ENCODE measurements around the gene IMMP2L.

The IMMP2L gene

DNA sequence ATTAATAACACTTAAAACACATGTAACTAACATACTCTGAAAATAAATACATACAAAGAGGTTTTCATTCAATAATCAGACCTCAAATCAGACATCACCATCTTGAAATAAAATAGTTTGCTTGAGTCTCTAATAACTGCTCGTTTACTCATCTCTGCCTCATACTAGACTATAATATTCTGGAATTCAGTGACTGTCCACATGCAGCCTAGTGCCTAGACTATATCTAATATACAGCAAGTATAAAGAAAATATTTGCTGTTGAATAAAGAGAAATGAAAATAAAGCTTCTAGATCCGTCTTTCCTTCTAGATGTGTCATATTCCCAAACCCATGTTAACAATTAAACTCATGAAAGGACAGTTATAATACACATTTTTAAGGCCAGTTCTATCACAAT is 707.6 kb downstream of the IMMP2L start:
- no peaks in the 10 kb centered on the region for H3K36me3 ChIP-seq

DNA sequence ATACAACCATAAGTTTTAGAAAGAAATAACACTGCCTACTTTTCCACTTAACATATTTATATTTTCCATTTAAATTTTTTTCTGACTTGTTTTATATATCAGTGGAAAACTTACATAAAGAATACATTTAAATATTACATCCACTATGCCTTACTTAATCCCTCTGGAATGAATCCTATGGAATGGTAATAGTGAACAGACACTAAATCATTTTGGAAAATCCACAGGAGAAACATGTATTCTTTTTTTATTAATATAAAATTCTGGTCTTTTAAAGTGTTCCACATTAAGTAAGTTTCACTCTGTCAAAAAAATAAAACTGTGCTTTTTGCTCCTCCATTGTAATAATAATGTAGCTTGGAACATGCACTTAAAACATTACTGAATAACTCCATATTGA is 708.1 kb downstream of the IMMP2L start:
- Histone ChIP-seq H3K27me3 (no peaks in the 10 kb centered on the region), H3K4me1 (peaks cover 6% of the 10 kb centered on the region; the same call in 1 of the 2 replicates), H3K36me3 (no peaks in the 10 kb centered on the region), H3K4me3 (ENCODE audit: low read depth, low read length) (no peak overlapping the region), H3K9me3 (no peaks in the 10 kb centered on the region)
- DNase-seq, result no peak
- TF ChIP-seq, protein P1, sequence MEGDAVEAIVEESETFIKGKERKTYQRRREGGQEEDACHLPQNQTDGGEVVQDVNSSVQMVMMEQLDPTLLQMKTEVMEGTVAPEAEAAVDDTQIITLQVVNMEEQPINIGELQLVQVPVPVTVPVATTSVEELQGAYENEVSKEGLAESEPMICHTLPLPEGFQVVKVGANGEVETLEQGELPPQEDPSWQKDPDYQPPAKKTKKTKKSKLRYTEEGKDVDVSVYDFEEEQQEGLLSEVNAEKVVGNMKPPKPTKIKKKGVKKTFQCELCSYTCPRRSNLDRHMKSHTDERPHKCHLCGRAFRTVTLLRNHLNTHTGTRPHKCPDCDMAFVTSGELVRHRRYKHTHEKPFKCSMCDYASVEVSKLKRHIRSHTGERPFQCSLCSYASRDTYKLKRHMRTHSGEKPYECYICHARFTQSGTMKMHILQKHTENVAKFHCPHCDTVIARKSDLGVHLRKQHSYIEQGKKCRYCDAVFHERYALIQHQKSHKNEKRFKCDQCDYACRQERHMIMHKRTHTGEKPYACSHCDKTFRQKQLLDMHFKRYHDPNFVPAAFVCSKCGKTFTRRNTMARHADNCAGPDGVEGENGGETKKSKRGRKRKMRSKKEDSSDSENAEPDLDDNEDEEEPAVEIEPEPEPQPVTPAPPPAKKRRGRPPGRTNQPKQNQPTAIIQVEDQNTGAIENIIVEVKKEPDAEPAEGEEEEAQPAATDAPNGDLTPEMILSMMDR (IDR thresholded peaks at IDR 0.05; ENCODE audit: low read depth, low read length), result no peak

More for the DNA sequence above, 707.6 kb downstream of the IMMP2L start:
- TF ChIP-seq, protein P1 (IDR thresholded peaks at IDR 0.05; ENCODE audit: low read depth, low read length), result no peak
- Histone ChIP-seq H3K27me3 (no peaks in the 10 kb centered on the region), H3K4me3 (ENCODE audit: low read depth, low read length) (no peak overlapping the region), H3K9me3 (no peaks in the 10 kb centered on the region), H3K4me1 (peaks cover 6% of the 10 kb centered on the region; the same call in 1 of the 2 replicates)
- DNase-seq, result no peak

DNA sequence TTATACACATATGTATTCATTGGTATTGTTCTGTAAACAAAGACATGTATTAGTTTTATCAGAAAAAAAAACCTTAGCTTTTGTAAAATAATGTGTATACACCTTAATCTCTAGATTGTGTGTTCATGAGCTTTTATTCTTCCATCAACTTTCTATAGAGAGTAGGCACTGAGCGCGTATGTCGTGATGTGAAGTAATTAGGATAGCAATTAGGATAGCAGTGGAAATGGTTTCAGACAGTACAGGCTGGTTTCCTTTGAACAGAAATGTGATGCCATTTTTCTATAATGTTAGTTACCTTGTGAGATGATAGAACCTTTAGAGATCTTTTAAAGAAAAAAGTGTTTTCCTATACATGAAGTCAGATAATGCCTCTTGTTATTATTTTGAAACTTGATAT is 709.0 kb downstream of the IMMP2L start:
- H3K4me3 ChIP-seq (ENCODE audit: low read depth, low read length), result no peak overlapping the region
- no peaks in the 10 kb centered on the region for H3K27me3 ChIP-seq
- H3K36me3 ChIP-seq, result no peaks in the 10 kb centered on the region
- H3K9me3 ChIP-seq, result no peaks in the 10 kb centered on the region
- H3K4me1 ChIP-seq, result peaks cover 6% of the 10 kb centered on the region; the same call in 1 of the 2 replicates
- TF ChIP-seq, protein P1 (IDR thresholded peaks at IDR 0.05; ENCODE audit: low read depth, low read length), result no peak
- DNase-seq, result no peak

- Histone ChIP-seq H3K4me3 (ENCODE audit: low read depth, low read length) (no peak overlapping the region), H3K27me3 (no peaks in the 10 kb centered on the region), H3K9me3 (no peaks in the 10 kb centered on the region), H3K4me1 (peaks cover 6% of the 10 kb centered on the region; the same call in 1 of the 2 replicates), H3K36me3 (no peaks in the 10 kb centered on the region)
- TF ChIP-seq, protein P1 (IDR thresholded peaks at IDR 0.05; ENCODE audit: low read depth, low read length), result no peak
- DNase-seq, result no peak
Measured at GRCh38 chr7:110852156-110852940, 709.9 kb downstream of the IMMP2L start.

DNA sequence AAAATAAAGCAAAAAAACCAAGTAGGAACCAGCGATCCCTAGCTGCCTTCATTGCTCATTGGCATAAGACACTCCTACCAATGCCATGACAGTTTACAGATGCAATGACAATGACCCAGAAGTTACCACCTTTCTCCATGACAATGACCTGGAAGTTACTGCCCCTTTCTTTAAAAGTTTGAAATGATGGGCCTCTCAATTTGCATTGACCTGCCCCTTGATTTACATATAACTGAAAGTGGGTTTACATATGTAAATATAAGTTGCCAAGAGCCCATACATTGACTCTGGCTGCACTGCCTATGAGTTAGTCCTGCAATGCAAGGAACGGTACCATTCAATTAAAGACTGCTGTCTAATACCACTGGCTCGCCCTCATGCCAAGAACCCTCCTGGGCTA is 712.1 kb downstream of the IMMP2L start:
- Histone ChIP-seq H3K9me3 (no peaks in the 10 kb centered on the region), H3K4me3 (ENCODE audit: low read depth, low read length) (no peak overlapping the region), H3K27me3 (no peaks in the 10 kb centered on the region), H3K36me3 (no peaks in the 10 kb centered on the region), H3K4me1 (no peaks in the 10 kb centered on the region)
- DNase-seq, result no peak
- TF ChIP-seq, protein P1 (IDR thresholded peaks at IDR 0.05; ENCODE audit: low read depth, low read length), result no peak

GRCh38 chr7:110842796-110843195 is 719.5 kb downstream of the IMMP2L start:
- no peaks in the 10 kb centered on the region for H3K27me3 ChIP-seq
- H3K4me3 ChIP-seq (ENCODE audit: low read depth, low read length), result no peak overlapping the region
- H3K36me3 ChIP-seq, result no peaks in the 10 kb centered on the region
- peaks cover 23% of the 10 kb centered on the region for H3K4me1 ChIP-seq
- H3K9me3 ChIP-seq, result no peaks in the 10 kb centered on the region
- no peak for DNase-seq
- TF ChIP-seq, protein P1 (IDR thresholded peaks at IDR 0.05; ENCODE audit: low read depth, low read length), result no peak

Data from BE2C (cell line).